Measurements from ENCODE around the gene SFMBT1.
"Not testable (repeated sequence)": the region's sequence is repeated elsewhere in the genome, so short reads cannot be mapped to it uniquely, and the experiment has no call there.

Gene SFMBT1

GRCh38 chr3:53062905-53063304, 17.0 kb upstream of the SFMBT1 start:
- H3K27me3 ChIP-seq (ENCODE audit: insufficient read depth, insufficient read length) = no peaks in the 10 kb centered on the region
- no peaks in the 10 kb centered on the region for H3K9me3 ChIP-seq (ENCODE audit: insufficient read depth, low read length)
- no peaks in the 10 kb centered on the region for H3K36me3 ChIP-seq (ENCODE audit: insufficient read depth, insufficient read length, low read length)
- TF ChIP-seq ZNF274 (IDR thresholded peaks at IDR 0.05; ENCODE audit: low read depth, low read length) (no peak), SUZ12 (IDR thresholded peaks at IDR 0.05; ENCODE audit: extremely low read depth, insufficient read depth, insufficient read length) (no peak), YY1 (IDR thresholded peaks at IDR 0.05; ENCODE audit: insufficient read depth, insufficient read length) (no peak)
- H3K4me1 ChIP-seq (ENCODE audit: insufficient read depth, insufficient read length) = peaks cover 2% of the 10 kb centered on the region
- no peak for DNase-seq (ENCODE audit: low read depth, low spot score)
- H3K9ac ChIP-seq (ENCODE audit: insufficient read length, low read depth) = no peak overlapping the region
- H3K4me3 ChIP-seq (ENCODE audit: insufficient read length, low read depth) = no peak overlapping the region

- no peak for TF ChIP-seq ZNF274 (IDR thresholded peaks at IDR 0.05; ENCODE audit: low read depth, low read length)
- no peak for TF ChIP-seq SUZ12 (IDR thresholded peaks at IDR 0.05; ENCODE audit: extremely low read depth, insufficient read depth, insufficient read length)
- no peak for TF ChIP-seq YY1 (IDR thresholded peaks at IDR 0.05; ENCODE audit: insufficient read depth, insufficient read length)
- Histone ChIP-seq H3K9ac (ENCODE audit: insufficient read length, low read depth) (no peak overlapping the region), H3K27me3 (ENCODE audit: insufficient read depth, insufficient read length) (no peaks in the 10 kb centered on the region), H3K4me3 (ENCODE audit: insufficient read length, low read depth) (no peak overlapping the region), H3K4me1 (ENCODE audit: insufficient read depth, insufficient read length) (no peaks in the 10 kb centered on the region), H3K9me3 (ENCODE audit: insufficient read depth, low read length) (no peaks in the 10 kb centered on the region), H3K36me3 (ENCODE audit: insufficient read depth, insufficient read length, low read length) (no peaks in the 10 kb centered on the region)
- DNase-seq (ENCODE audit: low read depth, low spot score) = no peak
Measured at GRCh38 chr3:53056442-53056841, 10.6 kb upstream of the SFMBT1 start.

GRCh38 chr3:53054233-53054632, 8.4 kb upstream of the SFMBT1 start:
- H3K9ac ChIP-seq (ENCODE audit: insufficient read length, low read depth); H3K4me1 ChIP-seq (ENCODE audit: insufficient read depth, insufficient read length); DNase-seq (ENCODE audit: low read depth, low spot score); H3K4me3 ChIP-seq (ENCODE audit: insufficient read length, low read depth); H3K36me3 ChIP-seq (ENCODE audit: insufficient read depth, insufficient read length, low read length); H3K27me3 ChIP-seq (ENCODE audit: insufficient read depth, insufficient read length); H3K9me3 ChIP-seq (ENCODE audit: insufficient read depth, low read length): not testable (repeated sequence)

- Histone ChIP-seq H3K27me3 (ENCODE audit: insufficient read depth, insufficient read length) (peaks cover 16% of the 10 kb centered on the region), H3K9me3 (ENCODE audit: insufficient read depth, low read length) (no peaks in the 10 kb centered on the region), H3K4me1 (ENCODE audit: insufficient read depth, insufficient read length) (no peaks in the 10 kb centered on the region), H3K4me3 (ENCODE audit: insufficient read length, low read depth) (no peak overlapping the region), H3K36me3 (ENCODE audit: insufficient read depth, insufficient read length, low read length) (no peaks in the 10 kb centered on the region), H3K9ac (ENCODE audit: insufficient read length, low read depth) (no peak overlapping the region)
- TF ChIP-seq ZNF274 (IDR thresholded peaks at IDR 0.05; ENCODE audit: low read depth, low read length) = no peak
- no peak for TF ChIP-seq SUZ12 (IDR thresholded peaks at IDR 0.05; ENCODE audit: extremely low read depth, insufficient read depth, insufficient read length)
- TF ChIP-seq YY1 (IDR thresholded peaks at IDR 0.05; ENCODE audit: insufficient read depth, insufficient read length) = no peak
- DNase-seq (ENCODE audit: low read depth, low spot score) = no peak
Measured at GRCh38 chr3:53051929-53052328, 6.1 kb upstream of the SFMBT1 start.

- peaks cover 25% of the 10 kb centered on the region for H3K27me3 ChIP-seq (ENCODE audit: insufficient read depth, insufficient read length)
- no peak overlapping the region for H3K4me3 ChIP-seq (ENCODE audit: insufficient read length, low read depth)
- no peak overlapping the region for H3K9ac ChIP-seq (ENCODE audit: insufficient read length, low read depth)
- H3K4me1 ChIP-seq (ENCODE audit: insufficient read depth, insufficient read length) = no peaks in the 10 kb centered on the region
- DNase-seq (ENCODE audit: low read depth, low spot score) = no peak
- no peak for TF ChIP-seq ZNF274 (IDR thresholded peaks at IDR 0.05; ENCODE audit: low read depth, low read length)
- no peak for TF ChIP-seq YY1 (IDR thresholded peaks at IDR 0.05; ENCODE audit: insufficient read depth, insufficient read length)
- TF ChIP-seq SUZ12 (IDR thresholded peaks at IDR 0.05; ENCODE audit: extremely low read depth, insufficient read depth, insufficient read length) = no peak
- no peaks in the 10 kb centered on the region for H3K36me3 ChIP-seq (ENCODE audit: insufficient read depth, insufficient read length, low read length)
- no peaks in the 10 kb centered on the region for H3K9me3 ChIP-seq (ENCODE audit: insufficient read depth, low read length)
Measured at GRCh38 chr3:53049987-53050386, 4.1 kb upstream of the SFMBT1 start.

GRCh38 chr3:53046171-53047170, 598 bp upstream of the SFMBT1 start:
- TF ChIP-seq SUZ12 (IDR thresholded peaks at IDR 0.05; ENCODE audit: extremely low read depth, insufficient read depth, insufficient read length) (no peak), ZNF274 (IDR thresholded peaks at IDR 0.05; ENCODE audit: low read depth, low read length) (no peak), YY1 (IDR thresholded peaks at IDR 0.05; ENCODE audit: insufficient read depth, insufficient read length) (no peak)
- no peaks in the 10 kb centered on the region for H3K36me3 ChIP-seq (ENCODE audit: insufficient read depth, insufficient read length, low read length)
- peaks cover 49% of the 10 kb centered on the region for H3K27me3 ChIP-seq (ENCODE audit: insufficient read depth, insufficient read length)
- DNase-seq (ENCODE audit: low read depth, low spot score) = peak; percentile 77
- H3K4me3 ChIP-seq (ENCODE audit: insufficient read length, low read depth) = peak overlapping the region; percentile 68
- H3K9ac ChIP-seq (ENCODE audit: insufficient read length, low read depth) = peak overlapping the region; percentile 80
- peaks cover 2% of the 10 kb centered on the region for H3K4me1 ChIP-seq (ENCODE audit: insufficient read depth, insufficient read length)
- H3K9me3 ChIP-seq (ENCODE audit: insufficient read depth, low read length) = no peaks in the 10 kb centered on the region

- no peak for DNase-seq (ENCODE audit: low read depth, low spot score)
- TF ChIP-seq SUZ12 (IDR thresholded peaks at IDR 0.05; ENCODE audit: extremely low read depth, insufficient read depth, insufficient read length) = no peak
- Histone ChIP-seq H3K9ac (ENCODE audit: insufficient read length, low read depth) (peak overlapping the region; percentile 76), H3K4me3 (ENCODE audit: insufficient read length, low read depth) (peak overlapping the region; percentile 61), H3K4me1 (ENCODE audit: insufficient read depth, insufficient read length) (peaks cover 2% of the 10 kb centered on the region), H3K9me3 (ENCODE audit: insufficient read depth, low read length) (no peaks in the 10 kb centered on the region), H3K36me3 (ENCODE audit: insufficient read depth, insufficient read length, low read length) (no peaks in the 10 kb centered on the region), H3K27me3 (ENCODE audit: insufficient read depth, insufficient read length) (peaks cover 49% of the 10 kb centered on the region)
Measured at GRCh38 chr3:53044711-53045517, 959 bp downstream of the SFMBT1 start.

Measured in NT2/D1 (cell line).